Measurements from ENCODE around the gene TMEM244.
"Not testable (repeated sequence)": the region's sequence is repeated elsewhere in the genome, so short reads cannot be mapped to it uniquely, and the experiment has no call there.

TMEM244 gene

GRCh38 chr6:129866688-129867087, 5.6 kb upstream of the TMEM244 start:
- no peak for DNase-seq

GRCh38 chr6:129866256-129866655, 5.1 kb upstream of the TMEM244 start:
- DNase-seq: no peak

GRCh38 chr6:129865013-129865412, 3.9 kb upstream of the TMEM244 start:
- DNase-seq: no peak

- no peak for DNase-seq
These were observed 2.5 kb upstream of the TMEM244 start for GRCh38 chr6:129863664-129864063.

GRCh38 chr6:129859524-129859923, 1.6 kb downstream of the TMEM244 start:
- no peak for DNase-seq

- DNase-seq: no peak
These were observed 3.3 kb downstream of the TMEM244 start for GRCh38 chr6:129857838-129858237.

GRCh38 chr6:129853996-129854711, 7.0 kb downstream of the TMEM244 start:
- DNase-seq: no peak

- no peak for DNase-seq
These were observed 8.8 kb downstream of the TMEM244 start for GRCh38 chr6:129852257-129852858.

GRCh38 chr6:129849456-129849855, 11.7 kb downstream of the TMEM244 start:
- no peak for DNase-seq

- no peak for DNase-seq
These were observed 14.4 kb downstream of the TMEM244 start for GRCh38 chr6:129846761-129847160.

- no peak for DNase-seq
These were observed 15.4 kb downstream of the TMEM244 start for GRCh38 chr6:129845696-129846095.

- DNase-seq: no peak
These were observed 16.8 kb downstream of the TMEM244 start for GRCh38 chr6:129844118-129844891.

GRCh38 chr6:129843573-129843972, 17.5 kb downstream of the TMEM244 start:
- DNase-seq: no peak

GRCh38 chr6:129842881-129843409, 18.2 kb downstream of the TMEM244 start:
- no peak for DNase-seq

GRCh38 chr6:129842137-129842536, 19.0 kb downstream of the TMEM244 start:
- DNase-seq: no peak

GRCh38 chr6:129839562-129839961, 21.6 kb downstream of the TMEM244 start:
- DNase-seq: not testable (repeated sequence)

- DNase-seq: no peak
These were observed 25.4 kb downstream of the TMEM244 start for GRCh38 chr6:129835691-129836090.

- DNase-seq: no peak
These were observed 28.8 kb downstream of the TMEM244 start for GRCh38 chr6:129832299-129832698.

- DNase-seq: no peak
These were observed 32.9 kb downstream of the TMEM244 start for GRCh38 chr6:129828229-129828628.

GRCh38 chr6:129818251-129818650, 42.9 kb downstream of the TMEM244 start:
- no peak for DNase-seq

GRCh38 chr6:129817821-129818220, 43.3 kb downstream of the TMEM244 start:
- no peak for DNase-seq

- DNase-seq: no peak
These were observed 43.8 kb downstream of the TMEM244 start for GRCh38 chr6:129817332-129817731.

GRCh38 chr6:129812145-129812777, 48.9 kb downstream of the TMEM244 start:
- DNase-seq: no peak
